MM.1S (cell line): ENCODE measurements around the gene LHX4.

ENCODE experiments used
- DNase-seq: peaks from one replicate; pipeline ENCODE4 v3.0.0-alpha.2; 2015
- H2AFZ ChIP-seq: fragments of 300-600 bp; sonication (generic); 2 replicates; pipeline ENCODE4 v1.6.0; 2016; ENCODE audit warnings: antibody characterized with exemption, low read length
- H3F3A ChIP-seq: fragments of 300-600 bp; sonication (generic); 2 replicates; pipeline ENCODE4 v1.6.1; 2016; ENCODE audit warnings: mild to moderate bottlenecking, antibody characterized with exemption, low read length, moderate library complexity, mixed read lengths; ENCODE audit not compliant: insufficient read depth
- H3K27ac ChIP-seq: fragments of 300-600 bp; sonication (generic); 2 replicates; pipeline ENCODE4 v1.5.1; 2016; ENCODE audit warnings: mild to moderate bottlenecking, low read length
- H3K27me3 ChIP-seq: fragments of 300-600 bp; sonication (generic); replicated peaks from 2 replicates; pipeline ENCODE4 v1.6.0; 2016; ENCODE audit warnings: low read length; ENCODE audit not compliant: insufficient read depth
- H3K36me3 ChIP-seq: fragments of 300-600 bp; sonication (generic); replicated peaks from 2 replicates; pipeline ENCODE4 v1.6.1; 2016; ENCODE audit warnings: mild to moderate bottlenecking, low read length, mixed read lengths; ENCODE audit not compliant: insufficient read depth
- H3K4me1 ChIP-seq: fragments of 300-600 bp; sonication (generic); 2 replicates; pipeline ENCODE4 v1.6.1; 2016; ENCODE audit warnings: low read length, mixed read lengths
- H3K4me2 ChIP-seq: fragments of 300-600 bp; sonication (generic); 2 replicates; pipeline ENCODE4 v1.6.0; 2016; ENCODE audit warnings: low read depth, low read length
- H3K4me3 ChIP-seq: fragments of 300-600 bp; sonication (generic); 2 replicates; pipeline ENCODE4 v1.5.1; 2016; ENCODE audit warnings: low read length, mixed read lengths
- H3K79me2 ChIP-seq: fragments of 300-600 bp; sonication (generic); 2 replicates; pipeline ENCODE4 v1.6.1; 2016; ENCODE audit warnings: mixed run types, low read length, mixed read lengths
- H3K9ac ChIP-seq: fragments of 300-600 bp; sonication (generic); 2 replicates; pipeline ENCODE4 v1.6.1; 2016; ENCODE audit warnings: low read length, mixed read lengths
- H3K9me2 ChIP-seq: fragments of 300-600 bp; sonication (generic); replicated peaks from 2 replicates; pipeline ENCODE4 v1.6.1; 2016; ENCODE audit warnings: mild to moderate bottlenecking, low read length, mixed read lengths; ENCODE audit not compliant: insufficient read depth
- H3K9me3 ChIP-seq: fragments of 300-600 bp; sonication (generic); replicated peaks from 2 replicates; pipeline ENCODE4 v1.6.1; 2016; ENCODE audit warnings: mild to moderate bottlenecking, low read length, mixed read lengths; ENCODE audit not compliant: insufficient read depth
- H4K20me1 ChIP-seq: fragments of 300-600 bp; sonication (generic); 2 replicates; pipeline ENCODE4 v1.6.1; 2016; ENCODE audit warnings: mild to moderate bottlenecking, low read length, moderate library complexity, mixed read lengths; ENCODE audit not compliant: insufficient read depth
- EZH2 ChIP-seq: fragments of 300-600 bp; sonication (generic); optimal IDR thresholded peaks from 2 replicates; pipeline ENCODE3; 2017; ENCODE audit warnings: low read depth, mild to moderate bottlenecking, antibody characterized with exemption, low read length, mixed read lengths
- EZH2phosphoT487 ChIP-seq: fragments of 300-600 bp; sonication (generic); IDR thresholded peaks from 2 replicates; pipeline ENCODE4 v1.6.1; 2018; ENCODE audit warnings: antibody characterized with exemption, low read length
- TF ChIP-seq, protein P1 (sequence below): fragments of 300-600 bp; sonication (generic); IDR thresholded peaks from 2 replicates; pipeline ENCODE4 v1.5.1; 2016; ENCODE audit warnings: antibody characterized with exemption, low read length, mixed read lengths

Gene LHX4

DNA sequence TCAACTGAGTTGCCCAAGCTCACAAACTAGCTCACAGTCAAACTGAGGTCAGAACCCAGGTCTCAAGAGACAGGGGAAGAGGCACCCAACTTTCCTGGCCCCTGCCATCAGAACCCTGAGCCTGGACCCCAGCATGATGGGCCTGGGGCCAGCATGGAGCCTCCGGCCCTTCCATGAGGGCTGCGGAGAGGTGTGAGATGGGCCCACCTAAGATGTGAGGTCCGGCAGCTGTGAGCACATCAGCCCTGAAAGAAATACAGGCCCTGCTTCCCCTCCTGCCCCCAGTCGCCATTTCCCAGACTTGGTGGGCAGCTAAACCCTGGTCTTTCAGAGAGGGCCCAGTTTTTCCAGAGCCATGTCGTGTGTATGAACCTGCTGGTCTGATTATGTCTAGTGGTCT is 44.8 kb upstream of the LHX4 start:
- no peak for DNase-seq
- Histone ChIP-seq H3K27me3 (no peaks in the 10 kb centered on the region), H3K4me1 (no peaks in the 10 kb centered on the region), H3K27ac (no peak overlapping the region), H2AFZ (no peak overlapping the region), H3K79me2 (no peaks in the 10 kb centered on the region), H3K4me3 (no peak overlapping the region), H3K4me2 (no peak overlapping the region), H3K9me2 (no peaks in the 10 kb centered on the region), H3K9ac (no peak overlapping the region), H4K20me1 (no peaks in the 10 kb centered on the region), H3F3A (no peaks in the 10 kb centered on the region), H3K9me3 (no peaks in the 10 kb centered on the region), H3K36me3 (no peaks in the 10 kb centered on the region)
- TF ChIP-seq, protein P1, sequence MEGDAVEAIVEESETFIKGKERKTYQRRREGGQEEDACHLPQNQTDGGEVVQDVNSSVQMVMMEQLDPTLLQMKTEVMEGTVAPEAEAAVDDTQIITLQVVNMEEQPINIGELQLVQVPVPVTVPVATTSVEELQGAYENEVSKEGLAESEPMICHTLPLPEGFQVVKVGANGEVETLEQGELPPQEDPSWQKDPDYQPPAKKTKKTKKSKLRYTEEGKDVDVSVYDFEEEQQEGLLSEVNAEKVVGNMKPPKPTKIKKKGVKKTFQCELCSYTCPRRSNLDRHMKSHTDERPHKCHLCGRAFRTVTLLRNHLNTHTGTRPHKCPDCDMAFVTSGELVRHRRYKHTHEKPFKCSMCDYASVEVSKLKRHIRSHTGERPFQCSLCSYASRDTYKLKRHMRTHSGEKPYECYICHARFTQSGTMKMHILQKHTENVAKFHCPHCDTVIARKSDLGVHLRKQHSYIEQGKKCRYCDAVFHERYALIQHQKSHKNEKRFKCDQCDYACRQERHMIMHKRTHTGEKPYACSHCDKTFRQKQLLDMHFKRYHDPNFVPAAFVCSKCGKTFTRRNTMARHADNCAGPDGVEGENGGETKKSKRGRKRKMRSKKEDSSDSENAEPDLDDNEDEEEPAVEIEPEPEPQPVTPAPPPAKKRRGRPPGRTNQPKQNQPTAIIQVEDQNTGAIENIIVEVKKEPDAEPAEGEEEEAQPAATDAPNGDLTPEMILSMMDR: no peak
- TF ChIP-seq EZH2 (no peak), EZH2phosphoT487 (no peak)

DNA sequence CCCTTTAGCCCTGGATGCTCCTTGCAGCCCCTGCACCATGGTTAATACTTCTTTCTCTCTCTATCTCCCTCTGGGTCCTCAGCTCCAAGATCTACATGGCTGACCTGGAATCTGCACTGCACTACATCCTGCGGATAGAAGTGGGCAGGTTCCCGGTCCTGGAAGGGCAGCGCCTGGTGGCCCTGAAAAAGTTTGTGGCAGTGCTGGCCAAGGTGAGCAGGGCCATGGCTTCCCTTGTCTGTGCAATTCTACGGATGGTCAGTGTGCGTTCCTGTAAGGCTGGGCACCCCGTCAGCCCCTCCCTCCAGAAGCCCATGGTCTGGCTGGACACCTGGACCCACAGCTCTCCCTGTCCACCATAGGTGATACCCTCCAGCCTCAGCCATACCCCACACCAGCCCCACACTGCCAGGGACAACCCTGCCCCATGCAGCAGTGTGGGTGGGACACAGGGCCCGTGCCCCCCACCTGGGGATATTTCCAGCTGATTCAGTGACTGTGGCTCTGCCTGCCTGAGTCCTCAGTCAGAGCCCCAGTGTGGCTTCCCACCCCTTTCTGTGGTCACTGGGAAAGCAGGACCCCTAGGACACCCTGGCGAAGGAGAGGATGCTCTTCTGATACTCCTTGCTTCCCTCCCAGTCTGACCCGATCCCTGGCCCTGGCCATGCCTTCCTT is 44.0 kb upstream of the LHX4 start:
- no peak overlapping the region for H2AFZ ChIP-seq
- no peak overlapping the region for H3K4me2 ChIP-seq
- H3K79me2 ChIP-seq: no peaks in the 10 kb centered on the region
- TF ChIP-seq EZH2phosphoT487: no peak
- no peak for TF ChIP-seq EZH2
- TF ChIP-seq, protein P1: no peak
- no peaks in the 10 kb centered on the region for H3K4me1 ChIP-seq
- H3K4me3 ChIP-seq: no peak overlapping the region
- H4K20me1 ChIP-seq: no peaks in the 10 kb centered on the region
- no peaks in the 10 kb centered on the region for H3F3A ChIP-seq
- no peaks in the 10 kb centered on the region for H3K9me2 ChIP-seq
- no peak overlapping the region for H3K9ac ChIP-seq
- no peaks in the 10 kb centered on the region for H3K9me3 ChIP-seq
- no peaks in the 10 kb centered on the region for H3K36me3 ChIP-seq
- H3K27ac ChIP-seq: no peak overlapping the region
- no peaks in the 10 kb centered on the region for H3K27me3 ChIP-seq
- no peak for DNase-seq

DNA sequence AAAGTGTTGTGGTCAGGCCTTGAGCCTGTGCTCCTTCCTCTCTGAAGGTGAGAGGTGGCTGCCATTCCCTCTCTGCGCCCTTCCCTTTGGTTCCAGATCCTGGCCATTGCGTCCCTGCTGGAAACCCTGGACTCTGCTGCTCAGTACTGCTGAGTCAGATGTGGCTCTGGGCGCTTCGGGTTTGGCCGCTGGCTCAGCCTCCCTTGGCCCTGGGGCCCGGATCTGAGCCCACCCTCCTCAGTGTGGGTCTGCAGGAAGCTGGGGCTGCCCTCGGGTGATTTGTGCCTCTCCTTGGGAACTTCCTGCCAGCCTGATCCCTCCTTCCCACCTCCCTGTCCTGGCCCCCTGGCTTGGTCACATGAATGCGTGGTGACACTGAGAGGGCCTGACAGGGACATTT is 43.2 kb upstream of the LHX4 start:
- H3K4me1 ChIP-seq: no peaks in the 10 kb centered on the region
- TF ChIP-seq, protein P1: no peak
- TF ChIP-seq EZH2 (no peak), EZH2phosphoT487 (no peak)
- no peak overlapping the region for H2AFZ ChIP-seq
- H4K20me1 ChIP-seq: no peaks in the 10 kb centered on the region
- no peaks in the 10 kb centered on the region for H3K36me3 ChIP-seq
- no peaks in the 10 kb centered on the region for H3K9me2 ChIP-seq
- no peak overlapping the region for H3K9ac ChIP-seq
- no peak overlapping the region for H3K27ac ChIP-seq
- no peaks in the 10 kb centered on the region for H3K27me3 ChIP-seq
- H3K4me3 ChIP-seq: no peak overlapping the region
- H3F3A ChIP-seq: no peaks in the 10 kb centered on the region
- no peak overlapping the region for H3K4me2 ChIP-seq
- no peak for DNase-seq
- no peaks in the 10 kb centered on the region for H3K79me2 ChIP-seq
- no peaks in the 10 kb centered on the region for H3K9me3 ChIP-seq
